Right renal cortex interstitium (tissue), 3 donors: ENCODE data around the gene LYST. TPM values are rescaled to one million over a fixed set of nuclear protein-coding genes. Genes with fewer than 3 reads are reported as not detected.
A peak's percentile ranks its signal among the peaks of the same experiment; 100 is the strongest.

Source experiments
- DNase-seq, 3 donors: peaks; one replicate each; pipeline ENCODE4 v3.0.0-alpha.2; 2013; ENCODE audit warnings: low read depth in 3 of 3, low spot score in 2 of 3
- polyA plus RNA-seq, 3 donors: library from polyadenylated mRNA; unstranded; fragments of 120-200 nt; gene quantifications; one replicate each; pipeline ENCODE4 v1.2.1, GENCODE V29; 2013; ENCODE audit not compliant: insufficient read length in 3 of 3

LYST gene
- polyA plus RNA-seq, 3 donors, result 11.8 to 13.8 (median 13.2) TPM

- DNase-seq, result no peak
Observed at GRCh38 chr1:235735621-235736020, 131.1 kb downstream of the LYST start.

GRCh38 chr1:235734335-235734734, 132.4 kb downstream of the LYST start:
- DNase-seq, result no peak

- DNase-seq, result no peak
Observed at GRCh38 chr1:235730007-235730406, 136.7 kb downstream of the LYST start.

- no peak for DNase-seq
Observed at GRCh38 chr1:235726557-235726956, 140.1 kb downstream of the LYST start.

GRCh38 chr1:235725434-235725833, 141.3 kb downstream of the LYST start:
- peak in 1 of 3 donors; percentile 25 for DNase-seq

GRCh38 chr1:235724730-235725129, 142.0 kb downstream of the LYST start:
- no peak for DNase-seq

GRCh38 chr1:235722858-235723257, 143.8 kb downstream of the LYST start:
- no peak for DNase-seq

GRCh38 chr1:235721982-235722381, 144.7 kb downstream of the LYST start:
- no peak for DNase-seq

GRCh38 chr1:235720544-235720943, 146.2 kb downstream of the LYST start:
- no peak for DNase-seq

GRCh38 chr1:235714205-235714897, 152.4 kb downstream of the LYST start:
- no peak for DNase-seq

- no peak for DNase-seq
Observed at GRCh38 chr1:235712812-235713211, 153.9 kb downstream of the LYST start.

GRCh38 chr1:235710687-235711086, 156.0 kb downstream of the LYST start:
- DNase-seq, result no peak

- DNase-seq, result no peak
Observed at GRCh38 chr1:235709018-235709417, 157.7 kb downstream of the LYST start.

GRCh38 chr1:235708390-235708962, 158.2 kb downstream of the LYST start:
- no peak for DNase-seq

GRCh38 chr1:235703506-235703905, 163.2 kb downstream of the LYST start:
- no peak for DNase-seq

- DNase-seq, result no peak
Observed at GRCh38 chr1:235702412-235702811, 164.3 kb downstream of the LYST start.

GRCh38 chr1:235697508-235697907, 169.2 kb downstream of the LYST start:
- no peak for DNase-seq

GRCh38 chr1:235689356-235689755, 177.3 kb downstream of the LYST start:
- no peak for DNase-seq

- DNase-seq, result no peak
Observed at GRCh38 chr1:235688096-235688495, 178.6 kb downstream of the LYST start.

GRCh38 chr1:235683653-235684052, 183.1 kb downstream of the LYST start:
- DNase-seq, result no peak

- no peak for DNase-seq
Observed at GRCh38 chr1:235682216-235682615, 184.5 kb downstream of the LYST start.

- no peak for DNase-seq
Observed at GRCh38 chr1:235679644-235680043, 187.1 kb downstream of the LYST start.

GRCh38 chr1:235679005-235679404, 187.7 kb downstream of the LYST start:
- DNase-seq, result no peak
